DOHH2 (cell line): ENCODE data around the gene HOXB6.

Experiments used
- H3F3A ChIP-seq: fragments of 200-600 bp; sonication (generic), shearing (Covaris generic); 2 replicates; pipeline ENCODE4 v1.6.0; 2016; ENCODE audit warnings: antibody characterized with exemption, mild to moderate bottlenecking; ENCODE audit not compliant: control insufficient read depth, insufficient read depth
- H3K27ac ChIP-seq: fragments of 200-600 bp; sonication (generic); 2 replicates; pipeline ENCODE4 v1.5.1; 2014; ENCODE audit warnings: low read depth, mild to moderate bottlenecking, low read length, moderate library complexity
- H3K27me3 ChIP-seq: fragments of 200-600 bp; sonication (generic); 2 replicates; pipeline ENCODE4 v1.6.1; 2014; ENCODE audit warnings: mild to moderate bottlenecking, low read length, mixed read lengths; ENCODE audit not compliant: control insufficient read depth
- H3K36me3 ChIP-seq: fragments of 200-600 bp; sonication (generic); 2 replicates; pipeline ENCODE4 v1.6.1; 2014; ENCODE audit warnings: mild to moderate bottlenecking, low read length, moderate library complexity, mixed read lengths; ENCODE audit not compliant: control insufficient read depth
- H3K4me1 ChIP-seq: fragments of 200-600 bp; sonication (generic); 2 replicates; pipeline ENCODE4 v1.6.1; 2014; ENCODE audit warnings: mild to moderate bottlenecking, low read length, mixed read lengths; ENCODE audit not compliant: control insufficient read depth
- H3K4me2 ChIP-seq: fragments of 200-600 bp; sonication (generic); 2 replicates; pipeline ENCODE4 v1.6.0; 2014; ENCODE audit warnings: mild to moderate bottlenecking, low read length, moderate library complexity
- H3K4me3 ChIP-seq: fragments of 200-600 bp; sonication (generic); 2 replicates; pipeline ENCODE4 v1.5.1; 2014; ENCODE audit warnings: mild to moderate bottlenecking, low read length, mixed read lengths
- H3K79me2 ChIP-seq: fragments of 200-600 bp; sonication (generic); 2 replicates; pipeline ENCODE4 v1.6.1; 2014; ENCODE audit warnings: mild to moderate bottlenecking, low read length, mixed read lengths; ENCODE audit not compliant: control insufficient read depth
- H3K9me2 ChIP-seq: fragments of 200-600 bp; sonication (generic); replicated peaks from 2 replicates; pipeline ENCODE4 v1.6.1; 2014; ENCODE audit warnings: mild to moderate bottlenecking, low read length, mixed read lengths; ENCODE audit not compliant: control insufficient read depth
- H3K9me3 ChIP-seq: fragments of 200-600 bp; sonication (generic); 2 replicates; pipeline ENCODE4 v1.6.1; 2014; ENCODE audit warnings: antibody characterized with exemption, low read length, mixed read lengths; ENCODE audit not compliant: control insufficient read depth, insufficient read depth
- H4K20me1 ChIP-seq: fragments of 200-600 bp; sonication (generic); 2 replicates; pipeline ENCODE4 v1.6.0; 2014; ENCODE audit warnings: low read depth, mild to moderate bottlenecking, antibody characterized with exemption, low read length, moderate library complexity; ENCODE audit not compliant: control insufficient read depth, insufficient read depth
- CTCF ChIP-seq: fragments of 200-600 bp; sonication (generic); IDR thresholded peaks from one replicate; pipeline ENCODE4 v1.5.1; 2014; ENCODE audit warnings: antibody characterized with exemption, mild to moderate bottlenecking, low read depth, low read length; ENCODE audit not compliant: poor library complexity, severe bottlenecking
- EZH2phosphoT487 ChIP-seq: fragments of 200-600 bp; sonication (generic); IDR thresholded peaks from 2 replicates; pipeline ENCODE4 v1.6.1; 2017; ENCODE audit warnings: borderline replicate concordance, mild to moderate bottlenecking, antibody characterized with exemption, low read length, moderate library complexity, mixed read lengths

The HOXB6 gene

GRCh38 chr17:48593126-48593829 is 11.5 kb downstream of the HOXB6 start, which contains the start of gene HOXB5:
HOXB5 (minus strand) TSS chr17:48593779; CDS start chr17:48593682, 97 bp downstream.
- H3K27me3 ChIP-seq: peaks cover 73% of the 10 kb centered on the region
- no peak within 1 kb of the TSS for H3K27ac ChIP-seq
- no peak within 1 kb of the TSS for H3K4me2 ChIP-seq
- TF ChIP-seq EZH2phosphoT487 (peak; percentile 50; the same call in 1 of the 2 replicates), CTCF (no peak)
- H3K4me1 ChIP-seq: peaks cover 4% of the 10 kb centered on the region; the same call in 1 of the 2 replicates
- H3K9me2 ChIP-seq: no peaks in the 10 kb centered on the region
- no peaks in the 10 kb centered on the region for H3K36me3 ChIP-seq
- no peaks in the 10 kb centered on the region for H3F3A ChIP-seq
- no peaks in the 10 kb centered on the region for H3K9me3 ChIP-seq
- peaks cover 3% of the 10 kb centered on the region; the same call in 1 of the 2 replicates for H4K20me1 ChIP-seq
- H3K79me2 ChIP-seq: no peaks in the 10 kb centered on the region
- H3K4me3 ChIP-seq: no peak within 1 kb of the TSS

- no peak overlapping the region for H3K4me3 ChIP-seq
- H3K4me2 ChIP-seq: no peak overlapping the region
- H3K4me1 ChIP-seq: peaks cover 3% of the 10 kb centered on the region; the same call in 1 of the 2 replicates
- no peaks in the 10 kb centered on the region for H3K9me3 ChIP-seq
- no peaks in the 10 kb centered on the region for H3K36me3 ChIP-seq
- no peaks in the 10 kb centered on the region for H3K79me2 ChIP-seq
- H3K27ac ChIP-seq: no peak overlapping the region
- no peaks in the 10 kb centered on the region for H3F3A ChIP-seq
- TF ChIP-seq EZH2phosphoT487: no peak
- no peak for TF ChIP-seq CTCF
- H3K9me2 ChIP-seq: no peaks in the 10 kb centered on the region
- H3K27me3 ChIP-seq: peaks cover 73% of the 10 kb centered on the region
- peaks cover 3% of the 10 kb centered on the region; the same call in 1 of the 2 replicates for H4K20me1 ChIP-seq
Observed at GRCh38 chr17:48592577-48592976, 12.2 kb downstream of the HOXB6 start.

- no peak for TF ChIP-seq EZH2phosphoT487
- no peak for TF ChIP-seq CTCF
Observed at GRCh38 chr17:48592057-48592514, 12.7 kb downstream of the HOXB6 start.

More at GRCh38 chr17:48592057-48592514, 12.7 kb downstream of the HOXB6 start:
- H3K4me2 ChIP-seq: no peak overlapping the region
- no peaks in the 10 kb centered on the region for H3K9me3 ChIP-seq
- H3K4me3 ChIP-seq: no peak overlapping the region
- no peaks in the 10 kb centered on the region for H3K79me2 ChIP-seq
- H3K4me1 ChIP-seq: no peaks in the 10 kb centered on the region
- no peaks in the 10 kb centered on the region for H3F3A ChIP-seq
- no peaks in the 10 kb centered on the region for H3K36me3 ChIP-seq
- no peak overlapping the region for H3K27ac ChIP-seq
- no peaks in the 10 kb centered on the region for H3K9me2 ChIP-seq
- H4K20me1 ChIP-seq: peaks cover 1% of the 10 kb centered on the region; the same call in 1 of the 2 replicates
- peaks cover 73% of the 10 kb centered on the region for H3K27me3 ChIP-seq
